ENCODE data around the gene DCST1.

Gene DCST1

DNA sequence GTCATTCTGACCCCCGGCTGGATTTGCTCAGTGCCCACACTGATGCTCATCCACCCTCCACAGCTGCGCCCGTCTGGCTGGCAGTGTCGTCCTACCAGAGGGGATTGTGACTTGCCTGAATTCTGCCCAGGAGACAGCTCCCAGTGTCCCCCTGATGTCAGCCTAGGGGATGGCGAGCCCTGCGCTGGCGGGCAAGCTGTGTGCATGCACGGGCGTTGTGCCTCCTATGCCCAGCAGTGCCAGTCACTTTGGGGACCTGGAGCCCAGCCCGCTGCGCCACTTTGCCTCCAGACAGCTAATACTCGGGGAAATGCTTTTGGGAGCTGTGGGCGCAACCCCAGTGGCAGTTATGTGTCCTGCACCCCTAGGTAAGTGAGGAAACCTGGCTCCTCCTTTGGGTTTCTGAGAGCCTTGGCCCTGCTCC, 24.2 kb downstream of the DCST1 start:
- no peak for DNase-seq

DNA sequence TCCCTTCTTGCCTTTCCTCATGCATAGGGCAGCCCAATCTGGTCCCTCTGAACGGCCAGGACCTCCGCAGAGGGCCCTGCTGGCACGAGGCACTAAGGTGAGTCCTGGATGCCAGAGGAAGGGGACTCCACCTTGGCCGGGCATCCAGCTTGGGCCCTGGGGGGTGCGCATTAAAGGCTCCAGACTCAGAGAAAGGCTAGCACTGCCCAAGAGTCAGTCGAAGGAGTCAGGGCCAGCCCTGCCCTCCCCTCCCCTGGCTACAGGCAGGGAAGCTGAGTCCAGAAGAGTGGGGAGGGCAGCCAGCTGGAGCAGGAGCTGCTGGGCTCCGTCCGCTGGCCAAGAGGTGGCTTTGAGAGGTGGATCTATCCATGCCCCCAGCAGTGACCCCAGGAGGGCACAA, 27.1 kb downstream of the DCST1 start:
- DNase-seq: no peak

DNA sequence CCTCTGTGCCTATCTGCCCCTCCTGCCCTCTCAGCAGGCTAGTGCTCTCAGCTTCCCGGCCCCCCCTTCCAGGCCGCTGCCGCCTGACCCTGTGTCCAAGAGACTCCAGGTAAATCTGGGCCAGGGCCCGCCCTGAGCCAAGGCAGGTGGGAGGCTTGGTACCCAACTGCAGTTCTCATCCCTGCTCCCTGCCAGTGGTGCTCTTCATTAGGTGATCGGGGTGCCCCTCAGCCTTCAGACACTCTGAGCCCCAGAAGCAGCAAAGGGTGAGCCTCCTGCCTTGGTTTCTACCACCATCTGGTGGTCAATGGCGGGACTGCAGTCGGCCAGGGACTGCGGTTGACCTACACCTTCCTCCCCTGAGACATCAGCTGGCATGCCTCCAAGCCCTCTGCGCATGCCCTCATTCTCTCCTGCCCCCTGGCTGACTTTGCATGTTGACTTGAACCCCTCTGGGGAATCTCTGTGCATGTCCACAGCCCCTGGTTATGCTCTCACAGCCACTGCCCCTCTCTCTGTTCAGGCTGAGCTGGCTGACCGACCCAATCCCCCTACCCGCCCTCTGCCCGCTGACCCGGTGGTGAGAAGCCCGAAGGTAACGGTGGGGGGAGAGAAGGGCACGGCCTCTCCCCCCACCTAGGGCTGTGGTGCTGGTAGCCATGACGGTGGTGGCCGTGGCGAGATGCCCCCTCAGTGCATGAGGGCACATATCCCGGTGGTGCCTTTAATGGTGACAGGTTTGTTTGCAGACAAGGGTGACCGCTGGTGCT, 27.9 kb downstream of the DCST1 start:
- DNase-seq: peak; percentile 89

DNA sequence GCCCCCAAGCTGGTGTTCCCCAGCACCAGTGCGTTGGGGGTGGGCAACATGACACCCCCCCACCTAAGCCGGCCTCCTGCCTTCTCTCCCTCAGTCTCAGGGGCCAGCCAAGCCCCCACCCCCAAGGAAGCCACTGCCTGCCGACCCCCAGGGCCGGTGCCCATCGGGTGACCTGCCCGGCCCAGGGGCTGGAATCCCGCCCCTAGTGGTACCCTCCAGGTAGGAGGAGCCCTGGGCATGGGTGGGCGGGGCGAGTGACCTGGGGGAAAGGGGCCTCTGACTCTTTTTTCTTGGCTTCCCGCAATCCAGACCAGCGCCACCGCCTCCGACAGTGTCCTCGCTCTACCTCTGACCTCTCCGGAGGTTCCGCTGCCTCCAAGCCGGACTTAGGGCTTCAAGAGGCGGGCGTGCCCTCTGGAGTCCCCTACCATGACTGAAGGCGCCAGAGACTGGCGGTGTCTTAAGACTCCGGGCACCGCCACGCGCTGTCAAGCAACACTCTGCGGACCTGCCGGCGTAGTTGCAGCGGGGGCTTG, 28.6 kb downstream of the DCST1 start:
- DNase-seq: no peak

DNA sequence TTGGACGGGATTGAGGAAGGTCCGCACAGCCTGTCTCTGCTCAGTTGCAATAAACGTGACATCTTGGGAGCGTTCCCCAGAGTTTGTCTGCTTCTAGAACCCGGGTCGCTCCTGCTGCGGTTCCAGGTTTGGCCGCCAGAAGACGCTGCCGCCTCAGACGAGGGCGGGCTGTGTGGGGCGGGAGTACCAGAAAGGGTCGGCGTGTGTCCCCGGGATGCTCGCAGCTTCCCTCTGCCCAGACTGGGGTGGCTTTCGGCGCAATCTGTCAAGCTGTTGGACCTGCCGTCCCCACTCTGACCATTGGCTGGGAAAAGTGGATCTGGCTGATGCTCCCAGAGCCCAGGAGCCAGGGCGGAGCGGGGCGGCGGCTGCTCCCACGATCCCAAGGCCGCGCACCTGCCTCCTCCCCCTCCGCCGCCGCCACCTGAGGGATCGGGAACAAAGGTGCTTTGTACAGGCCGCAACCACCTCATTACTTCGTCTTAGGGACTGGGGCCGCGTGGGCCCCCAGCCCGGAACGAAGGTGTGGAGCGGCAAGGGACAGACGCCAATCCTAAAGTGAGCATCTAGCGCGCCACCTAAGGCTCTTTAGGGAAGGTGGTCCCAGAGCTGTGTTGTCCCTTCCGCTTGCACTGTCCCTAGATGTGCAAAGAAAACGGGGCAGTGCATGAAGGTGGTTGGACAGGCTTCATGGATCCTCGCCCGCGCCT, 29.2 kb downstream of the DCST1 start:
- DNase-seq: peak; percentile 64

DNA sequence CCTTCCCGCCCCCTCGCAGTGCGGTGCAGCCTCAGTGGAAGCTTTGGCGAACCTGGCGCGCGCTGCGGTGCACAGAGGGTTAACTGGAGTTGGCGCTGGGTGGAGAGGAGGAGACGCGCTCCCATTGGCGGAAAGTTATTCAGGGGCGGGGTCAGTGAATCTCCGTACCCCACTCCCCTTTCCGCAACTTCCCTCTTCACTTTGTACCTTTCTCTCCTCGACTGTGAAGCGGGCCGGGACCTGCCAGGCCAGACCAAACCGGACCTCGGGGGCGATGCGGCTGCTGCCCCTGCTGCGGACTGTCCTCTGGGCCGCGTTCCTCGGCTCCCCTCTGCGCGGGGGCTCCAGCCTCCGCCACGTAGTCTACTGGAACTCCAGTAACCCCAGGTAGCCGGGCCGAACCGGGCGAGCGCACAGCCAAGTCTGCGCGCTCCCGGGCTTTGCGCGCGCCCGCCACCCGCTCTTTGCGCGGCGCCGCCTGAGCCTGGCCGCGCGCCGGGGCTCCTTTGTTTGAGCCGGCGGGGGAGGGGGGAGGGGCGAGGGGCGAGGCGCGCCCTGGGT, 30.0 kb downstream of the DCST1 start, which contains the start of gene EFNA4:
Gene EFNA4 (plus strand): TSS at position 191 of the 561 bp plus-strand sequence. CDS start 84 bp downstream, at position 275.
- peak; percentile 80 for DNase-seq

DNA sequence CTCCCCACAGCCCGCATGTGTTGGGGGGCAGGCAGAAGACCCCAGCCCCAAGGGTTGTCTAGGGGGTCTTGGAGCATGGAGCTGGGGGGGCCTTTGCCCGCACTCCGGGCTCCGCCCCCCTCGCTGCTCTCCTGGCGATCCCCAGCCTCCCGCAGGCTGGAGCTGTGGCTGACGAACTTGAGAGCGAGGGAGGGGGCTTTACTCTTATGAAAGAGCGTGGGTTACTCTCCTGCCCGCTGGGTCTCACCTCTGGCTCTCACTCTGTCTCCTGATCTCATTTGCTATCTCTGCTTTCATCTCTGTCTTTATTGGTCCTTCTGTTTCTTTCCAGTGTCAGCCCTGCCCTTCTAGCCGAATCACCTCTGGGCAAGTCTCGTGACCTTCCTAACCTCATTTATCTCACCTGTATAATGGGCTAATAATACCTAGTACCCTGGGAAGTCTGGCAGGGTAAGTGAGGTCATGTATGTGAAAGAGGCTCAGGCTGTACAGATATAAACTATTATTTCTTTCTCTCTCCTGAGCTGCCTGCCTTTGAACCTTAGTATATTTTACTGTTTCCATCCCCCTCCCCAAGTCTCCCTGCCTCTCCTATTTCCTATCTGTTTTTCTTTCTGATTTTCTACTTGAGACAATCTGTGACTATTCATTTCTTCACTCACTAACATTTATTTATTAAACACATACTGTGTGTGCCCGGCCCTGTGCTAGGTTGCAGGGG, 30.6 kb downstream of the DCST1 start:
- no peak for DNase-seq

GRCh38 chr1:155064832-155065429, 31.3 kb downstream of the DCST1 start:
- DNase-seq: no peak

- DNase-seq: no peak
Measured at GRCh38 chr1:155066777-155067176, 33.2 kb downstream of the DCST1 start.

DNA sequence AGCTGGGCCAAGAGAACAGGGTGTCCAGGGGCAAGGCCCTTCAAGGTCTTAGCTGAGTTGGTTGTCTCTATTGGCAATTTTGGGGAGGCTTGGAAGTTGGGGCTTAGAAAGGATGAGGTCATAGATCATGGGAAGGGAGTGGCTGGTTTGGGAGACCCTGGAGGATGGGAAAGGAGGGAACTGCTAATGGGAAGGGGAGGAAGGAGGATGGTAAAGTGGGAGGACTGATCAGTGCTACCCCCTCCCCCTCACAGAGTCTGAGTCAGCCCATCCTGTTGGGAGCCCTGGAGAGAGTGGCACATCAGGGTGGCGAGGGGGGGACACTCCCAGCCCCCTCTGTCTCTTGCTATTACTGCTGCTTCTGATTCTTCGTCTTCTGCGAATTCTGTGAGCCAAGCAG, 35.0 kb downstream of the DCST1 start:
- no peak for DNase-seq

GRCh38 chr1:155069551-155070157, 36.0 kb downstream of the DCST1 start:
- DNase-seq: no peak

GRCh38 chr1:155070158-155070621, 36.6 kb downstream of the DCST1 start:
- no peak for DNase-seq

DNA sequence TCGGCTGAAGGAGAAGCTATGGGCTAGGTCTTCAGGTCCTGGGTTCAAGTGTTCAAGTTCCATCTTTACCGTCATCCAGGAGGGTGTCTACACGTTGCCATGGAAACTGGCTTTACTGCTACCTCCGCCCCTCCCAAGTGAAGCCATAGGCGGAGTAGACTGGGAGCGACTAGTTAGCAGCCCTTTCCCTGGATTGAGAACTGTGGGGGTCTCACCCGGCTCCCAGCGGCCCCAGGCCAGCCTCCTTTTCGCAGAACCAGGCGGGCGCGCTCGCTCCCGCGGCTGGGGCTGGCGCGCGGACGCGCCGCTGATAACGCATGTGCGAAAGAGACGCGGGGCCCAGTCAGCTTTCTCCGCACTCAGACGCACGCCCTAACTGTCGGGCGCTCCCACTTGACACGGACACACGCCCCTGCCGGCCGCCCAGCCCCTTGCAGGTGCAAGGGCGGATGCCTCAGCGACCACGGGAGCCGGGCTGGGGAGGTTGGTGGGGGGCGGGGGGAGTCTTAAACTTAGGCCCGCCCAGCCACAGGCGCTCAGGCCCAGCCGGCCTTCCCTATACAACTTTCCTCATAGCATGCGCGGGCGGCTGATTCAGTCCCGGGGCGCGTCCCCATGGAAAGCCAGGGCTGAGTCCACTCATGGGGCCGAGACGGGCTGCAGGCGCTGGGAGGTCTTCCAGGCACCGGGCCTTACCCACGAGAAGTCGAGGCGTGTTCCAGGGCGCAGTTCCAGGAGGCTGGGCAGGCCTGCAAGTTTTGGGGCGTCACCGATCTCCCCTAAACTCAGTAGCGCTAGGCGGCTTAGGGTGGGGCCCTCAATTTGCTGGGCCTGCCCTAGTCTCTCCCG, 37.3 kb downstream of the DCST1 start:
- peak; percentile 64 for DNase-seq

DNA sequence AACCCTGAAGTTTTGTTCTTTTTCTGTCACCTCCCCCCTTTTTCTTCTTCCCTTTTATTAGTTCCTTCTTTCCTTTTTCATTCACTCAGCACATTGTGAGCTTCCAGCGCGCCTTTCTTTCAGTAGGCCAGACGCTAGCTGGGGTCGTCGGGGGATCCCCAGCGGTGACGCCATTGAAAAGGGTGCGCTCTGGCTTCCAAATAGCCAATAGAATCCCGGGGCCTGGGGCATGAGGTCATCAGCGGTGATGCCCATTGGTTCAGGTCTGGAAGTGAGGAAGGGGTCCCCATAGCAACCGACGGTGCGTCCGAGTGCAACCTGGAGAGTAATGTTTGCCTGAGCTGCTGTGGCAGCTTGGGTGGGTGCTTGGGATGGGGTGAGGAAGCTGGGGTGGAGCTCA, 38.1 kb downstream of the DCST1 start:
- DNase-seq: no peak

DNA sequence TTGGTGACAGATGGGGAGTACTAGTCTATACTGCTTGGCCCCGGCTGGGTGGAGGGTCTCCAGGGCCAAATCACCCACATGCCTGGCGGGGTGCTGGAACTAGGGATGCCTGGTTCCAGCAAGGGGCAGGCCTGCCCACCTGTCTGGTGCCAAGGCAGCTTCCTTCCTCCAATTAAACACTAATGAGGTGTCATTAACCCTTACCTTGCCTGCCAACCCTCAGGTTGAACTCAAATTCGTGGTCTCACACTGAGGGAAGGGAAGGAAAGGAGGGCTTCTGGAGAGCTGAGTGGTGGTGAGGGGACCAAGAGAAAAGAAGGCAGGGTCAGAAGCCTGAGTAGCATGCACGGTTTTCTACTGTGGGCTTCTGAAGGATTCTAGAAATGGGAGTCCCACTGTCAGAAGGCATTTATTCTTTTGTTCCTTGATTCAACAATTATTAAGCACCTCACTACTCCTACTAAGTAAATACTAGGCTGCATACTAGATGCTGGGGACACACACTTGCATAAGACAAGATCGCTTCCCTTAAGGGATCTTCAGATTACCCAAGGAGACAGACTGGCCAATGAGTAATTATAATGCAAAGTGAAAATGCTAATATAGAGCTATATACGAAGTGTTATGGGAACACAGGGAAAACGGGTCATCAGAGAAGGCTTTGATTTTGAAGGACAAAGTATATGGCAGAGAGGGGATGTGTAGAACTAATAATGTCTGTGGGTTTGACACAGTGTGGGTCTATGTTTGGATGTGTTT, 39.1 kb downstream of the DCST1 start:
- DNase-seq: no peak

GRCh38 chr1:155073377-155074242, 40.0 kb downstream of the DCST1 start:
- no peak for DNase-seq

- no peak for DNase-seq
Measured at GRCh38 chr1:155075535-155075934, 41.9 kb downstream of the DCST1 start.

- no peak for DNase-seq
Measured at GRCh38 chr1:155076371-155076770, 42.7 kb downstream of the DCST1 start.

GRCh38 chr1:155077346-155077745, 43.7 kb downstream of the DCST1 start:
- DNase-seq: no peak
